ENCODE measurements around the gene AVL9. TPM values are rescaled to one million over a fixed set of nuclear protein-coding genes. Genes with fewer than 3 reads are reported as not detected.
"Not testable (repeated sequence)": the region's sequence is repeated elsewhere in the genome, so short reads cannot be mapped to it uniquely, and the experiment has no call there.

Gene AVL9
- polyA plus RNA-seq, 1 of the 3 experiments (the other 2 are of a cell fraction): 8.9 TPM

DNA sequence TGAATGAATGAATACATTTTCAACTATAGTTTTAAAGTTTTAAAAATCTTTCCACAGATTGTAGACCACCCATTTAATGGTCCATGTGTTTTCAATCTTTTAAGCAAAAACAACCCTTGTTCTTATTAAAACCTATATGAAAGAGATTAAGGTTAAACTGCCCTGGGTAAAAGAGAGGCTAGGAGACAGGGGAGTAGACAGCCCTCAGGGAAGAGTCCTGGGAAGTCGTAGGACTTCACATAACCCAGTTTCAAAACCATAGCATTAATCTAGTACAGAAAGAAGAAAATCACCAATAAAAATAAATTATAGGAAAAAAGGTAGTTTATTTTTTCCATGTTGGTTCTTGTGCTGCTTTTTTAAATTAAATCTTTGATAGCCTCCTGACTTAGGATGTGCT, 124.1 kb downstream of the AVL9 start:
- H2AFZ ChIP-seq (ENCODE audit: low read depth); DNase-seq; H3K27ac ChIP-seq (ENCODE audit: low read depth in 2 of 2, low read length in 1 of 2); POLR2A ChIA-PET; H3K9ac ChIP-seq; H3K36me3 ChIP-seq (replicated peaks in 1 of 2; ENCODE audit: control insufficient read depth in 1 of 2, insufficient read depth in 2 of 2, low read length in 1 of 2); H3K9me3 ChIP-seq; H3K4me3 ChIP-seq (ENCODE audit: low read depth in 2 of 2, low read length in 1 of 2); H3K4me1 ChIP-seq (ENCODE audit: control insufficient read depth in 1 of 2, insufficient read depth in 2 of 2, low read depth in 1 of 2, low read length in 1 of 2); CTCF ChIA-PET; H3K4me2 ChIP-seq; H3F3A ChIP-seq (replicated peaks; ENCODE audit: insufficient read depth); H3K9me2 ChIP-seq; H4K20me1 ChIP-seq (ENCODE audit: insufficient read depth); H3K79me2 ChIP-seq (ENCODE audit: insufficient read depth); H3K27me3 ChIP-seq (ENCODE audit: insufficient read depth): not testable (repeated sequence)
- whole genome bisulfite sequencing (ENCODE audit: low lambda C conversion rate): 82% methylated on average over 1 of the region's 1 CpG

GRCh38 chr7:32631021-32631420, 135.7 kb downstream of the AVL9 start:
- WGBS (ENCODE audit: low lambda C conversion rate): 81% methylated on average over 3 of the region's 3 CpGs
- Histone ChIP-seq H3K4me3 (ENCODE audit: low read depth in 2 of 2, low read length in 1 of 2) (no peak overlapping the region), H2AFZ (ENCODE audit: low read depth) (no peak overlapping the region), H3K4me1 (ENCODE audit: control insufficient read depth in 1 of 2, insufficient read depth in 2 of 2, low read depth in 1 of 2, low read length in 1 of 2) (no peaks in the 10 kb centered on the region), H3K27me3 (ENCODE audit: insufficient read depth) (no peaks in the 10 kb centered on the region), H3K79me2 (ENCODE audit: insufficient read depth) (no peaks in the 10 kb centered on the region), H3F3A (replicated peaks; ENCODE audit: insufficient read depth) (no peaks in the 10 kb centered on the region), H3K27ac (ENCODE audit: low read depth in 2 of 2, low read length in 1 of 2) (no peak overlapping the region), H4K20me1 (ENCODE audit: insufficient read depth) (no peaks in the 10 kb centered on the region), H3K4me2 (no peak overlapping the region), H3K9ac (no peak overlapping the region), H3K9me2 (no peaks in the 10 kb centered on the region), H3K36me3 (replicated peaks in 1 of 2; ENCODE audit: control insufficient read depth in 1 of 2, insufficient read depth in 2 of 2, low read length in 1 of 2) (no peaks in the 10 kb centered on the region), H3K9me3 (no peaks in the 10 kb centered on the region)
- TF ChIP-seq USF2 (IDR thresholded peaks at IDR 0.05; ENCODE audit: borderline replicate concordance, low read depth, low read length): no peak
- TF ChIP-seq GABPA (IDR thresholded peaks at IDR 0.05; ENCODE audit: low read depth): no peak
- TF ChIP-seq, protein P1, sequence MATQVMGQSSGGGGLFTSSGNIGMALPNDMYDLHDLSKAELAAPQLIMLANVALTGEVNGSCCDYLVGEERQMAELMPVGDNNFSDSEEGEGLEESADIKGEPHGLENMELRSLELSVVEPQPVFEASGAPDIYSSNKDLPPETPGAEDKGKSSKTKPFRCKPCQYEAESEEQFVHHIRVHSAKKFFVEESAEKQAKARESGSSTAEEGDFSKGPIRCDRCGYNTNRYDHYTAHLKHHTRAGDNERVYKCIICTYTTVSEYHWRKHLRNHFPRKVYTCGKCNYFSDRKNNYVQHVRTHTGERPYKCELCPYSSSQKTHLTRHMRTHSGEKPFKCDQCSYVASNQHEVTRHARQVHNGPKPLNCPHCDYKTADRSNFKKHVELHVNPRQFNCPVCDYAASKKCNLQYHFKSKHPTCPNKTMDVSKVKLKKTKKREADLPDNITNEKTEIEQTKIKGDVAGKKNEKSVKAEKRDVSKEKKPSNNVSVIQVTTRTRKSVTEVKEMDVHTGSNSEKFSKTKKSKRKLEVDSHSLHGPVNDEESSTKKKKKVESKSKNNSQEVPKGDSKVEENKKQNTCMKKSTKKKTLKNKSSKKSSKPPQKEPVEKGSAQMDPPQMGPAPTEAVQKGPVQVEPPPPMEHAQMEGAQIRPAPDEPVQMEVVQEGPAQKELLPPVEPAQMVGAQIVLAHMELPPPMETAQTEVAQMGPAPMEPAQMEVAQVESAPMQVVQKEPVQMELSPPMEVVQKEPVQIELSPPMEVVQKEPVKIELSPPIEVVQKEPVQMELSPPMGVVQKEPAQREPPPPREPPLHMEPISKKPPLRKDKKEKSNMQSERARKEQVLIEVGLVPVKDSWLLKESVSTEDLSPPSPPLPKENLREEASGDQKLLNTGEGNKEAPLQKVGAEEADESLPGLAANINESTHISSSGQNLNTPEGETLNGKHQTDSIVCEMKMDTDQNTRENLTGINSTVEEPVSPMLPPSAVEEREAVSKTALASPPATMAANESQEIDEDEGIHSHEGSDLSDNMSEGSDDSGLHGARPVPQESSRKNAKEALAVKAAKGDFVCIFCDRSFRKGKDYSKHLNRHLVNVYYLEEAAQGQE (IDR thresholded peaks at IDR 0.05; ENCODE audit: low read depth, low read length): no peak
- TF ChIP-seq MXI1 (IDR thresholded peaks at IDR 0.05; ENCODE audit: low read depth, low read length): no peak
- TF ChIP-seq EZH2phosphoT487 (IDR thresholded peaks at IDR 0.05; ENCODE audit: borderline replicate concordance, low read depth): no peak
- no peak for TF ChIP-seq GATA2 (CRISPR knock-in tag; IDR thresholded peaks at IDR 0.05)
- TF ChIP-seq PBX3 (IDR thresholded peaks at IDR 0.05): no peak
- no peak for TF ChIP-seq TAF1 (IDR thresholded peaks at IDR 0.05; ENCODE audit: borderline replicate concordance, low read depth, low read length)
- no peak for TF ChIP-seq RXRA (IDR thresholded peaks at IDR 0.05; ENCODE audit: borderline replicate concordance, low read depth)
- no peak for TF ChIP-seq YY1 (IDR thresholded peaks at IDR 0.05; ENCODE audit: low read depth)
- no peak for TF ChIP-seq FOXJ3 (CRISPR knock-in tag; IDR thresholded peaks at IDR 0.05)
- no peak for TF ChIP-seq FOXM1 (IDR thresholded peaks at IDR 0.05; ENCODE audit: low read depth)
- ChIA-PET POLR2A (no interaction called here), CTCF (no interaction called here)
- DNase-seq: no peak

GRCh38 chr7:32631590-32632497, 136.6 kb downstream of the AVL9 start:
- H3K4me2 ChIP-seq; H2AFZ ChIP-seq (ENCODE audit: low read depth); H3K9ac ChIP-seq; H3K4me1 ChIP-seq (ENCODE audit: control insufficient read depth in 1 of 2, insufficient read depth in 2 of 2, low read depth in 1 of 2, low read length in 1 of 2); DNase-seq; H3K36me3 ChIP-seq (replicated peaks in 1 of 2; ENCODE audit: control insufficient read depth in 1 of 2, insufficient read depth in 2 of 2, low read length in 1 of 2); H3F3A ChIP-seq (replicated peaks; ENCODE audit: insufficient read depth); H3K4me3 ChIP-seq (ENCODE audit: low read depth in 2 of 2, low read length in 1 of 2); H3K9me3 ChIP-seq; CTCF ChIA-PET; H3K27ac ChIP-seq (ENCODE audit: low read depth in 2 of 2, low read length in 1 of 2); POLR2A ChIA-PET; H3K9me2 ChIP-seq; H3K79me2 ChIP-seq (ENCODE audit: insufficient read depth); H4K20me1 ChIP-seq (ENCODE audit: insufficient read depth); H3K27me3 ChIP-seq (ENCODE audit: insufficient read depth): not testable (repeated sequence)
- whole genome bisulfite sequencing (ENCODE audit: low lambda C conversion rate): 67% methylated on average over 5 of the region's 5 CpGs
